ENCODE results near the gene SLC35G4. TPM values are rescaled to one million over a fixed set of nuclear protein-coding genes. Genes with fewer than 3 reads are reported as not detected.

The SLC35G4 gene
- polyA plus RNA-seq, 1 of the 3 experiments (the other 2 are of a cell fraction): not detected

GRCh38 chr18:11566236-11566965 is 43.0 kb upstream of the SLC35G4 start:
- TF ChIP-seq POLR2AphosphoS5 (IDR thresholded peaks at IDR 0.05; ENCODE audit: low read depth, low read length): no peak
- no peak for TF ChIP-seq FOXJ3 (CRISPR knock-in tag; IDR thresholded peaks at IDR 0.05)
- TF ChIP-seq MXI1 (IDR thresholded peaks at IDR 0.05; ENCODE audit: low read depth, low read length): no peak
- no peak for TF ChIP-seq CHD2 (IDR thresholded peaks at IDR 0.05; ENCODE audit: low read length, partially characterized antibody)
- no peak for TF ChIP-seq REST (IDR thresholded peaks at IDR 0.05; ENCODE audit: low read depth, low read length)
- TF ChIP-seq FOSL2 (IDR thresholded peaks at IDR 0.05; ENCODE audit: borderline replicate concordance, low read depth): no peak
- no peak for TF ChIP-seq USF2 (IDR thresholded peaks at IDR 0.05; ENCODE audit: borderline replicate concordance, low read depth, low read length)
- TF ChIP-seq SIN3A (IDR thresholded peaks at IDR 0.05; ENCODE audit: borderline replicate concordance, low read depth, low read length): no peak
- no peak for TF ChIP-seq CTCF (IDR thresholded peaks at IDR 0.05)
- no peak for TF ChIP-seq YY1 (IDR thresholded peaks at IDR 0.05; ENCODE audit: low read depth)
- Histone ChIP-seq H3K79me2 (ENCODE audit: insufficient read depth) (no peaks in the 10 kb centered on the region), H3K9me3 (no peaks in the 10 kb centered on the region), H3K4me2 (no peak overlapping the region), H4K20me1 (ENCODE audit: insufficient read depth) (no peaks in the 10 kb centered on the region), H3K9me2 (no peaks in the 10 kb centered on the region), H3K36me3 (replicated peaks in 1 of 2; ENCODE audit: control insufficient read depth in 1 of 2, insufficient read depth in 2 of 2, low read length in 1 of 2) (no peaks in the 10 kb centered on the region), H3K27me3 (ENCODE audit: insufficient read depth) (peaks cover 50% of the 10 kb centered on the region), H3K4me3 (ENCODE audit: low read depth in 2 of 2, low read length in 1 of 2) (no peak overlapping the region), H3F3A (replicated peaks; ENCODE audit: insufficient read depth) (no peaks in the 10 kb centered on the region), H3K4me1 (ENCODE audit: control insufficient read depth in 1 of 2, insufficient read depth in 2 of 2, low read depth in 1 of 2, low read length in 1 of 2) (no peaks in the 10 kb centered on the region), H3K9ac (no peak overlapping the region), H3K27ac (ENCODE audit: low read depth in 2 of 2, low read length in 1 of 2) (no peak overlapping the region), H2AFZ (ENCODE audit: low read depth) (no peak overlapping the region)
- DNase-seq: no peak
- WGBS (ENCODE audit: low lambda C conversion rate): 0% methylated on average over 4 of the region's 5 CpGs
- POLR2A ChIA-PET: no interaction called here
- CTCF ChIA-PET: no interaction called here

Measured in SK-N-SH (cell line).